Neural cell (in vitro differentiated cells): ENCODE data around the gene REG1B.

ENCODE experiments used
- CTCF ChIP-seq: fragments of 450-650 bp; IDR thresholded peaks from 2 replicates; pipeline ENCODE4 v1.5.1; 2014; ENCODE audit warnings: antibody characterized with exemption, mild to moderate bottlenecking, moderate library complexity; ENCODE audit not compliant: poor library complexity, severe bottlenecking
- EZH2 ChIP-seq: fragments of 200-600, 300-800 bp; shearing (Covaris generic), sonication (generic); IDR thresholded peaks from 2 replicates; pipeline ENCODE4 v1.6.1; 2014; ENCODE audit warnings: antibody characterized with exemption, low read length, borderline replicate concordance, mild to moderate bottlenecking; ENCODE audit not compliant: insufficient read depth, poor library complexity, severe bottlenecking
- MXI1 ChIP-seq: fragments of 450-650 bp; conservative IDR thresholded peaks from 2 replicates; pipeline ENCODE4 v1.6.1; 2014; ENCODE audit warnings: antibody characterized with exemption, mild to moderate bottlenecking; ENCODE audit not compliant: poor library complexity, severe bottlenecking
- REST ChIP-seq: IDR thresholded peaks from 2 replicates; pipeline ENCODE4 v1.6.1; 2012; ENCODE audit warnings: borderline replicate concordance

- TF ChIP-seq MXI1 (no peak), CTCF (no peak), REST (no peak), EZH2 (no peak)
Measured at GRCh38 chr2:79122676-79123075, 34.9 kb upstream of the REG1B start.
